Suprapubic skin (tissue), 4 donors: ENCODE measurements around the gene IFI16. TPM values are rescaled to one million over a fixed set of nuclear protein-coding genes. Genes with fewer than 3 reads are reported as not detected.

Experiments
- DNase-seq, 2 donors: peaks; one replicate each; pipeline ENCODE4 v3.0.0-alpha.2; 2019; ENCODE audit warnings: low spot score in 2 of 2
- H3K27ac ChIP-seq: fragments of 200-600 bp; sonication (generic); one replicate; pipeline ENCODE4 v1.5.1; 2019
- H3K27me3 ChIP-seq: fragments of 200-600 bp; sonication (generic); one replicate; pipeline ENCODE4 v1.5.1; 2019
- H3K36me3 ChIP-seq: fragments of 200-600 bp; sonication (generic); one replicate; pipeline ENCODE4 v1.5.1; 2019
- H3K4me1 ChIP-seq: fragments of 200-600 bp; sonication (generic); one replicate; pipeline ENCODE4 v1.5.1; 2019
- H3K4me3 ChIP-seq: fragments of 200-600 bp; sonication (generic); one replicate; pipeline ENCODE4 v1.5.1; 2019; ENCODE audit warnings: mild to moderate bottlenecking
- H3K9me3 ChIP-seq: fragments of 200-600 bp; sonication (generic); one replicate; pipeline ENCODE4 v1.5.1; 2019
- CTCF ChIP-seq, 2 donors: fragments of 200-600 bp in 1 of 2; fragments of 450-650 bp in 1 of 2; sonication (generic) in 1 of 2; IDR thresholded peaks; one replicate each; pipeline ENCODE4 v1.5.1; 2016 to 2019; ENCODE audit warnings: antibody characterized with exemption in 2 of 2, mild to moderate bottlenecking in 1 of 2, moderate library complexity in 1 of 2
- EP300 ChIP-seq: sonication (generic); formaldehyde crosslinking; IDR thresholded peaks from one replicate; pipeline ENCODE4 v1.6.1; 2017; ENCODE audit warnings: antibody characterized with exemption
- POLR2A ChIP-seq, 2 donors: fragments of 450-650 bp; IDR thresholded peaks; one replicate each; pipeline ENCODE4 v1.6.1; 2017; ENCODE audit warnings: antibody characterized with exemption in 2 of 2, mild to moderate bottlenecking in 2 of 2, moderate library complexity in 2 of 2
- POLR2AphosphoS5 ChIP-seq, 3 donors: sonication (generic); formaldehyde crosslinking; IDR thresholded peaks; one replicate each; pipeline ENCODE4 v1.6.1; 2017; ENCODE audit warnings: antibody characterized with exemption in 3 of 3
- WGBS: methylation state at CpG from one replicate; pipeline ENCODE4 v1.1.5; 2018; 5-methylcytosine and 5-hydroxymethylcytosine counted together
- total RNA-seq, 4 donors: library from RNA; depleted of rRNA; stranded (reverse); fragments of >200 nt; gene quantifications; one replicate each; pipeline ENCODE4 v1.1.0, GENCODE V29; 2016

Gene IFI16
- total RNA-seq, 4 donors from 2014 or later = 52.3 to 70.4 (median 66.0) TPM

GRCh38 chr1:159012495-159012894 is 2.8 kb downstream of the IFI16 start:
- WGBS = 8% methylated on average over 6 of the region's 6 CpGs
- TF ChIP-seq POLR2A (IDR thresholded peaks at IDR 0.05) (no peak), EP300 (no peak), POLR2AphosphoS5 (IDR thresholded peaks at IDR 0.05) (no peak), CTCF (IDR thresholded peaks at IDR 0.05) (no peak)
- Histone ChIP-seq H3K4me3 (peak overlapping the region; percentile 67), H3K36me3 (peaks cover 16% of the 10 kb centered on the region), H3K27ac (peak overlapping the region; percentile 96), H3K27me3 (no peaks in the 10 kb centered on the region), H3K9me3 (no peaks in the 10 kb centered on the region), H3K4me1 (peaks cover 66% of the 10 kb centered on the region)
- DNase-seq = no peak

- TF ChIP-seq CTCF (IDR thresholded peaks at IDR 0.05) (no peak), POLR2AphosphoS5 (IDR thresholded peaks at IDR 0.05) (no peak), POLR2A (IDR thresholded peaks at IDR 0.05) (no peak)
- H3K27me3 ChIP-seq = no peaks in the 10 kb centered on the region
- H3K9me3 ChIP-seq = no peaks in the 10 kb centered on the region
- H3K27ac ChIP-seq = peak overlapping the region; percentile 45
- peaks cover 63% of the 10 kb centered on the region for H3K4me1 ChIP-seq
- peaks cover 32% of the 10 kb centered on the region for H3K36me3 ChIP-seq
- no peak for DNase-seq
- H3K4me3 ChIP-seq = peak overlapping the region; percentile 11
- 91% methylated on average over 3 of the region's 3 CpGs for WGBS
Measured at GRCh38 chr1:159014003-159014571, 4.4 kb downstream of the IFI16 start.

- TF ChIP-seq CTCF (IDR thresholded peaks at IDR 0.05) (no peak), POLR2A (IDR thresholded peaks at IDR 0.05) (no peak), EP300 (no peak), POLR2AphosphoS5 (IDR thresholded peaks at IDR 0.05) (no peak)
- Histone ChIP-seq H3K9me3 (no peaks in the 10 kb centered on the region), H3K27me3 (no peaks in the 10 kb centered on the region), H3K4me3 (no peak overlapping the region), H3K27ac (peak overlapping the region; percentile 47), H3K4me1 (peaks cover 58% of the 10 kb centered on the region), H3K36me3 (peaks cover 40% of the 10 kb centered on the region)
- no peak for DNase-seq
- WGBS = 79% methylated on average over 3 of the region's 3 CpGs
Measured at GRCh38 chr1:159014851-159015250, 5.1 kb downstream of the IFI16 start.

- Histone ChIP-seq H3K4me1 (peaks cover 60% of the 10 kb centered on the region), H3K27me3 (no peaks in the 10 kb centered on the region), H3K9me3 (no peaks in the 10 kb centered on the region), H3K4me3 (peak overlapping the region; percentile 19), H3K27ac (peak overlapping the region; percentile 74), H3K36me3 (peaks cover 45% of the 10 kb centered on the region)
- TF ChIP-seq POLR2AphosphoS5 (IDR thresholded peaks at IDR 0.05) = peak; percentile 59 to 63 (median 61)
- TF ChIP-seq CTCF (IDR thresholded peaks at IDR 0.05) = no peak
- TF ChIP-seq EP300 = no peak
- no peak for TF ChIP-seq POLR2A (IDR thresholded peaks at IDR 0.05)
- DNase-seq = peak in 1 of 2 donors; percentile 79
- WGBS = 33% methylated on average over 4 of the region's 4 CpGs
Measured at GRCh38 chr1:159015440-159015909, 5.8 kb downstream of the IFI16 start.

- no peak overlapping the region for H3K27ac ChIP-seq
- H3K27me3 ChIP-seq = no peaks in the 10 kb centered on the region
- H3K4me3 ChIP-seq = no peak overlapping the region
- peaks cover 25% of the 10 kb centered on the region for H3K4me1 ChIP-seq
- H3K9me3 ChIP-seq = no peaks in the 10 kb centered on the region
- no peak for DNase-seq
- 92% methylated on average over 10 of the region's 10 CpGs for WGBS
- TF ChIP-seq POLR2AphosphoS5 (IDR thresholded peaks at IDR 0.05) (no peak), POLR2A (IDR thresholded peaks at IDR 0.05) (no peak), EP300 (no peak), CTCF (IDR thresholded peaks at IDR 0.05) (no peak)
- peaks cover 48% of the 10 kb centered on the region for H3K36me3 ChIP-seq
Measured at GRCh38 chr1:159023723-159024122, 14.0 kb downstream of the IFI16 start.
